SH-SY5Y (cell line): ENCODE measurements around the gene TSPYL6.

Experiments used
- GATA2 ChIP-seq: IDR thresholded peaks from 2 replicates; pipeline ENCODE4 v1.6.1; 2011; ENCODE audit warnings: mild to moderate bottlenecking, low read depth, low read length
- GATA3 ChIP-seq: IDR thresholded peaks from 2 replicates; pipeline ENCODE4 v1.6.1; 2011; ENCODE audit warnings: low read depth, mild to moderate bottlenecking, low read length, moderate library complexity

The TSPYL6 gene

DNA sequence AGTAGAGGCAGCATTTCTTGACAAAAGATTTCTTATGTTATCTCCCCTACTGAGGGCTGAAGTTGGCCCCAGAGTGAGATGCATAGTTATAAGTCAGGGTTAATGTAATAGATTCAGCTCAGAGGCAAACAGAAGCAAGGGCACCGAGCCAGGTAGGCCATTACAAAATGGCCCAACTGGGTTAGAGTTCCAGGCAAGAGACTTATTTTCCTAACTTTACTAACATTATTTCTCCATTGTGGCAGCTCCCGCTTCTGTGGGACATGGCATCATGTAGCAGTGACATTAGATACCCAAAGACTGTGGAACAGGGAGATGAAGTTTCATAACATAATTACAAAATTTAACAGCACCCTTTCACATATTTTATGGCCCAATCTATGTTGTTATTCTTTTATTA, 27.1 kb downstream of the TSPYL6 start:
- TF ChIP-seq GATA2: no peak
- TF ChIP-seq GATA3: no peak

DNA sequence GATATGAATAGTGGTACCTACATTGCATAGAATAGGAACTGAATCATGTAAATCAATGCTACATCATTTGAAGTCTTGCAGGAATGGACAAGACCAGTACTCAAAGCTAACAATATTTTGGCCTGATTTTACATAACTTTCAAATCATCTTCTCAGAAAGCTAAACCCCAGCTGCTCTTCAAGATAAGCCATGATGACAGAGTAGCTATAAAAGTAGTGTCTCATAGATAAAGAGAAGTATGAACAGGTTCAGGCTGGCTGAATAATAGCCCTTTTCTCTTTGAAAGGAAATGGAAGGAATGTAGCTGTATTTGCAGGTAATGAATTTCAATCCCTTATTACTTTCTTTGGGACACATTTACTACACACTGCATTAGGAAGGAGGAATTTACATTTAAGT, 28.2 kb downstream of the TSPYL6 start:
- TF ChIP-seq GATA3: no peak

DNA sequence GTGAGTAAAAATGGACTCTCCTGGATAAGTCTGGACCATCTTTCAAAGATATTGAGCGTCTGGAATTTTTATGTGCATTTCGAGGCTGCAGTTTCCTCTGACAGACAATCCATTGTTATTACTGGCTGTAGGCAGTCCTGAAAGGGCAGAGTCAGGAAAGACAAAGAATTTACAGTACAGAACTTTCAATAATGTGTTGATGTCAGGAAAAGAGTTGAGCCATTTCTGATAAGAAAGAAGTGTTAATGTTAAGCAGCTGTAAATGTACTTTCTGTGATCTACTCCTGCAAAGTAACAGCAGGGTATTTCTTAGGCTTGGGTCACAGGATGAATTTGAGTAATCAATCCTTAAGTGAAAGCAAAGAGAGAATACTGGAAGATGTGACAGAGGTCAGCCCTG, 29.8 kb downstream of the TSPYL6 start:
- TF ChIP-seq GATA2: no peak
- TF ChIP-seq GATA3: no peak

DNA sequence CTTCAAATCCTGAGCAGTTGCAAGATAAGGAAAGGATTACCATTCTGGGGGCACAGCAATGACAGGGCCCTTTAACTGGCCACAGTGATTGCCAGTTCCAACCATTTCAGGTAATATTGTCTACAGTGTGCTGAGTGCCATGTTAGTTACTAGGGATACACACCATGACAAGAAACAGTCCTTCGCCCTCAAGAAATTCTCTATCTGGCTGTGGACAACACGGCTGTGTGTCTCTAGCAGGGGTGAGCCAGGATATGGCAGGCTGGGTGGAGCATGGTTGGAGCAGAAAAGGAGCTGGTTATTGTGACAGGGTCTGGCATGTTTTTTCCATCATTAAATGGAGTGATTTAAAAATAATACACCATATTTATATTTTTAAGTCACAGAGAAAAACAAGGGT, 31.0 kb downstream of the TSPYL6 start:
- peak; percentile 30; the same call in 1 of the 2 replicates for TF ChIP-seq GATA2
- no peak for TF ChIP-seq GATA3

DNA sequence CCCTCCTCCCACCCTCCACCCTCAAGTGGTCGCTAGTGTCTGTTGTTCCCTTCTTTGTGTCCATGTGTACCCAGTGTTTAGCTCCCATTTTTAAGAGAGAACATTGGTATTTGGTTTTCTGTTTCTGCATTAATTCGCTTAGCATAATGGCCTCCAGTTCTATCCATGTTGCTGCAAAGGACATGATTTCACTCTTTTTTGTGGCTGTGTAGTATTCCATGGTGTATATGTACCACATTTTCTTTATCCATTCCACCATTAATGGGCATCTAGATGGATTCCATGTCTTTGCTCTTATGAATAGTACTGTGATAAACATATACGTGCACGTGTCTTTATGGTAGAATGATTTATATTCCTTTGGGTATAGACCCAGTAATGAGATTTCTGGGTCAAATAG, 42.9 kb downstream of the TSPYL6 start:
- no peak for TF ChIP-seq GATA3
- TF ChIP-seq GATA2: no peak

DNA sequence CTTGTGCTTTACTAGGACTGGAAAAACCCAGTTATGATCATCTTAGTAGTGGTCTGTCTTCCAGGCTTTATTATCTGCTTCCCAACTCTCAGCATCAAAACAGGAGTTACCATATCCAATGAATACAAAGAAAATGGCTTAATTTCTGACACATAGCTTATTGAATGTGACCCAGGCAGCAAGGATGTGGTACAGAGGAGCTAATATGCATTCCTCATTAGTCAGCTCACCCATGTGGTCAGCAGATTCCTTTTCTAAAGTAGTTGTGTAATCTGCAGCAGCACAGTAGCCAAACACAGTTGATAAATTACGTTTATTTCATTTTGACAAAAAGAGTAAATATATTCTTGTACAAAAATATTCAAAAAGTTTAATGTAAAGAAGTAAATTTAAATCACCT, 43.6 kb downstream of the TSPYL6 start:
- no peak for TF ChIP-seq GATA3
- TF ChIP-seq GATA2: no peak

DNA sequence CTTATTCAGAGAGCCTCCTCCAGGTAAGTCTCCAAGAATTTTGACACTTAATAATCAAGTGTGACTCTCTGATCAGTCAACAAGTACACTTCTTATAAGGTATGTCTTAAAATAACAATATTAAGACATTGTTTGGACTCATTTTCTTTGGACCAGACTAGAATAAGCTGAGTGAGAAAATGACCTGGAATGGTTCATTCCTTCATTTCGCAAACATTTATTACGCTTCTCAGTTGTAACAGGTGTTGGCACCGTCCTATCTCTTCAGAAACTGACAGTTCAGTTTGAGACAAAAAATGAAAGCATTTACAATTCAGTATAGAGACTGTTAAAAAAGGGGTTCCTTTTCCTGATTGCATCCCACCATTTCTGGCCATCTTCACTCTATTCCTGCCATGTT, 46.6 kb downstream of the TSPYL6 start:
- no peak for TF ChIP-seq GATA3
- TF ChIP-seq GATA2: no peak

DNA sequence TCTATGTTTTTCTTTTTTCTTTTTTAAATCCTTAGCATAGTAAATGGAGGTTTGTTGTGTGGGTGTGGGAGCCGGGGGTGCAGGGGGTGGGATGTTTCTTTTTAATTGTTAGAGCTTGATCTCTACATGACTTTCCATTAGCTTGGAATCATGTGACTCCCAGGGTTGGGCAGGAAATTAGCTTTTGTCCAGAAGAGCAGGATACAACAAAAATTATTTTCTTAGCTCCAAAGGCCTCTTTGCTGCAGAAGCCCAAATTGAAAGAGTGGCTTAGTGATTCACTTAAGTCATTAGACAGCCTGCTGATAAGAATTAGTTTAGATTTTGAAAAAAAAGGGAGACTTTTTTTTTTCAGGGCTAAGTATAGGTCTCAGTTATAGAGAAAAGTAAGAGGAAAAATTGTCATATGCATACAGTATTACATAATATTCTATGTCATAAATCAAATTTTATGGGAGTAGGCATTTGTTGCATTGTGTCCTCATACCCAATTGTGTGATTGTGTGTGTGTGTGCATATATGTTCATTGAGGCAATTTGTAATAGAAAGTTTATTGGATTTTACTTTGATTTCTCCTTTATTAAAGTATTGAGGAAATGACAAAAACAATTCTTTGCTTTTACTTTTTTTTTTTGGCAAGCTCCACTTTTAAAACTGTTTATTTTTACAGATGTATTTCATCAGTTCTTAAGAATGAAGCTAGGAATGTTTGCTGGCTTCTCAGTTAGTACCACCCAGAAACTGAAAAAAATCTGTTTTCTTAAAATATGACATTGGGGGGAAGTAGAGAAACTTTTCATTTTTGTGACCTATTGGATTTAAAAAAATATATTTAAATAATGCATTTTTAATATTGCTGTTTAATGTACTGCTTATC, 47.4 kb downstream of the TSPYL6 start:
- TF ChIP-seq GATA3: no peak
- TF ChIP-seq GATA2: no peak

DNA sequence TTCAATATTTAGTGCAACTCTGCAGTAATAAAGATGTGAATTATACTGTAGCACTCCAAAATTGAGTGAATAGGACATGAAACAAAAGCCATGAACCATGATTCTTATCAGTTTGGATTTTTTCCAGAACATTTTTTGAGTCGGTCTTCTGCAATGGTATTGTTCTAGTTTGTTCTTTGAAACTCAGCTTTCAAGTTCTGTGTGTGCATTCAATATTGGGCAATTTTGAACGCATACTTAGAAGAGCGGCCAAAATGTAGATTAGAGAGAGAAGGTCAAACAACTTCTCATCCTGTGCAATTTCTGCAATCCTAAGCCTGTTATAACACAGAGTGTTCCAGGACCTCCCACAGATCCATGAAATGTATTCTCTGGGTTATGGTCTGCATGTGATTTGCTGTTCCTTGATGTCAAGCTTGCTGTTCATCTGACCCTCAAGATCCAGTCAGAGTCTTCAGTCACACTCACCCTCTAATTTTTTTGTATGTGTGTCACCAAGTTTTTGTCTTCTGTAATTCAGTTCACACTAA, 48.3 kb downstream of the TSPYL6 start:
- peak; percentile 77; the same call in 1 of the 2 replicates for TF ChIP-seq GATA3
- peak; percentile 54; the same call in 1 of the 2 replicates for TF ChIP-seq GATA2

DNA sequence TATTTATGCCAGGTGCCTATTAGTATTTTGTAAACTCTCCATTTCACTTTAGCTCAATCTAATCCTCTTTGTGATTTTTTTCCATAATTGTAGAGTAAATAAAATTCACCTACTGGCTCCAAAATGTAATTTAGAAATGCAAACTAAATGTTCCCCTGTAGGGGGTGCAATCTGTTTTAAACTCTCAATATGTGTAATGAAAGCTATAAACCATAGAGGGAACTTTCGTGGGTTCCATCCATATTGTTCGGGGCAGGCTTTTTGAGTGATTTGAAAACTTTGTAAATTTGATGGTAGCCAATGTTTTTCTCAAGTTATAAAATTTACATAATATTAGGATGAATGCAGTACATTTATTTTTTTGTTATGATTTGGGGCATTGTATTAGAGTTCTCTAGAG, 49.4 kb downstream of the TSPYL6 start:
- TF ChIP-seq GATA2 (no peak), GATA3 (no peak)

DNA sequence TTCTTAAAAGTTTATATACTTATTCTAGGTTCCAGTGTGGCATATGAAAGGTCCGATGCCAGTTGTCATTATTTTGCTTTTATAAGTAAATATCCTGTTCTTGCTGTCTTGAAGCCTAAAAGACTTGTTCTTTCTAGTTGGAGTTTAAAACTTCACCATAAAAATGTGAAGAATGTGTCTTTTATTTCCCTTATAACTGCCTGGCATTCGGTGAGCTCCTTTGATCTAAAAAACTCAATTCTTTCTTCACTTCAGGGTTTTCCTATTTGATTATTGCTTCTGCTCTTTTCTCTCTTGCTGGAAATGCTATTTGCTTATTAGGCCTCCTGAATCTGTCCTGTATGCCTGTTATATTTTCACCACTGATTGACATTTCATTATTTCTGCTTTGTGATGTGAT, 51.6 kb downstream of the TSPYL6 start:
- TF ChIP-seq GATA3 (no peak), GATA2 (no peak)
